Stimulated activated CD4-positive, alpha-beta T cell treated with anti-CD3 and anti-CD28 coated beads, Interleukin-2, amount 100 ng/mL, for 24 hours (primary cell): ENCODE results near the gene RBM12.

Source experiments
- DNase-seq, 2 donors: peaks; one replicate each; pipeline ENCODE4 v3.0.0-alpha.2; 2020

RBM12 gene

GRCh38 chr20:35618263-35619131 lies 46.2 kb downstream of the RBM12 start:
- no peak for DNase-seq

- DNase-seq = peak; percentile 54 to 58
Observed at GRCh38 chr20:35617397-35618262, 47.1 kb downstream of the RBM12 start.

DNA sequence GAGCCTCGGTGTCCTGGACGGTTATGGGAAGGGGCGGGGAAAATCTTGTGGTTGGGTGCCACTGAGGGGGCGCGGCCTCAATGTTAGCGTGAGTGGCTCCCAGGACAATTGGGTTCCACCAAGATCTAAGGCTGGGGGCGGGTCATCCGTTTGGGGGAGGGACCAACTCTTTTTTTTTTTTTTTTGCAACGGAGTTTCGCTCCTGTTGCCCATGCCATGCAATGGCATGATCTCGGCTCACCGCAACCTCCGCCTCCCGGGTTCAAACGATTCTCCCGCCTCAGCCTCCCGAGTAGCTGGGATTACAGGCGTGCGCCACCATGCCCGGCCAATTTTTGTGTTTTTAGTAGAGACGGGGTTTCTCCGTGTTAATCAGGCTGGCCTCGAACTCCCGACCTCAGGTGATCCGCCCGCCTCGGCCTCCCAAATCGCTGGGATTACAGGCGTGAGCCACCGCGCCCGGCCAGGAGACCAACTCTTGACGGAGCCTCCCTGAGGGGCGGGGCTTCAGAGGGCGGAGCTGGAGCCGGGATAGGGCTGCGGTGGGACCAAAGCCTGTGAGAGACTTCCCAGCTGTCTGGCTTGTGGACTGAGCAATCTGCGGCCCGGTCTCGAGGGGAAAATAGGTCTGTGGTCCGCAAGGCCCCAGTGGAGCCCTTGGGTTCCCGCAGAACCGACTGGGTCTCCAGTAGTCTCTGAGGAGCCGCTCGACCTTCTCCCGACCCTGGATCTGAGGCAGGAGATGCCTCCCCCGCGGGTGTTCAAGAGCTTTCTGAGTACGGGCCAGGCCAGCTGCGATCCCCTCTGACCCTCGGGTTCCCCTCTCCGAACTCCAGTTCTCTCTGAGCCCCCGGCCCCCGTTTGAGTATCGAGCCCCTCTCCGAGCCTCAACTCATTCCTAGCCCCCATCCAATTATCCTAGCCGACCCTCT lies 48.0 kb downstream of the RBM12 start:
- DNase-seq = peak; percentile 59 to 73

DNA sequence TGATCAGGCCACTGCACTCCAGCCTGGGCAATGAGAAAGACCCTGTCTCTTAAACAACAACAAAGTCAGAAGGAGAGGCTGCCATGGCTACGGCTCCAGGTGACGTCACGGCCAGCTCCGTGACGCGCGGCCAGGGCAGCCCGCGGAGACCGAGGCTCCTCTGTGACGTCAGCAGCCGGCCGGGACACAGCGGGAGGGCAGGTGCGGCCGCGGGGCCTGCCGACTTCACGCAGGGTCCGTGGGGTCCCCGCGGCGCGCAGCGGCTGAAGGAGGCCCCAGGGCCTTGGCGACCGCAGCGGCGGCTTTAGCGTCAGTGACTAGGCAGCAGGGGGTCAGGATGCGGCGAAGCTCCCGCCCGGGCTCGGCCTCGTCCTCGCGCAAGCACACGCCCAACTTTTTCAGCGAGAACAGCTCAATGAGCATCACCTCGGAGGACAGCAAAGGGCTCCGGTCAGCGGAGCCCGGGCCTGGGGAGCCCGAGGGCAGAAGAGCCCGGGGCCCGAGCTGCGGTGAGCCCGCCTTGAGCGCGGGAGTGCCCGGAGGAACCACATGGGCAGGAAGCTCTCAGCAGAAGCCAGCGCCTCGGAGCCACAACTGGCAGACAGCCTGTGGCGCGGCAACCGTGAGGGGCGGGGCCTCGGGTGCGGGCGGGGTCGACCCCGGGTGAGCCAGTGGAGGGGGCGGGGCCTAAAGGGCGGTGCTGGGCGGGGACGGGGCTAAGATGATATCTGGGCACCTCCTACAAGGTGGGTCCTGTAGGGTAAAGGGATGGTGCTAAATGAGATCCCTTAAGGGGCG lies 48.8 kb downstream of the RBM12 start, which contains the start of gene SPAG4:
Gene SPAG4, plus strand, starts transcription at position 163 of the 798 bp plus-strand sequence. Its CDS starts 175 bp downstream, at position 338.
- DNase-seq = peak; percentile 100

- no peak for DNase-seq
Observed at GRCh38 chr20:35611482-35611881, 53.2 kb downstream of the RBM12 start.

- no peak for DNase-seq
Observed at GRCh38 chr20:35610833-35611427, 53.8 kb downstream of the RBM12 start.

DNA sequence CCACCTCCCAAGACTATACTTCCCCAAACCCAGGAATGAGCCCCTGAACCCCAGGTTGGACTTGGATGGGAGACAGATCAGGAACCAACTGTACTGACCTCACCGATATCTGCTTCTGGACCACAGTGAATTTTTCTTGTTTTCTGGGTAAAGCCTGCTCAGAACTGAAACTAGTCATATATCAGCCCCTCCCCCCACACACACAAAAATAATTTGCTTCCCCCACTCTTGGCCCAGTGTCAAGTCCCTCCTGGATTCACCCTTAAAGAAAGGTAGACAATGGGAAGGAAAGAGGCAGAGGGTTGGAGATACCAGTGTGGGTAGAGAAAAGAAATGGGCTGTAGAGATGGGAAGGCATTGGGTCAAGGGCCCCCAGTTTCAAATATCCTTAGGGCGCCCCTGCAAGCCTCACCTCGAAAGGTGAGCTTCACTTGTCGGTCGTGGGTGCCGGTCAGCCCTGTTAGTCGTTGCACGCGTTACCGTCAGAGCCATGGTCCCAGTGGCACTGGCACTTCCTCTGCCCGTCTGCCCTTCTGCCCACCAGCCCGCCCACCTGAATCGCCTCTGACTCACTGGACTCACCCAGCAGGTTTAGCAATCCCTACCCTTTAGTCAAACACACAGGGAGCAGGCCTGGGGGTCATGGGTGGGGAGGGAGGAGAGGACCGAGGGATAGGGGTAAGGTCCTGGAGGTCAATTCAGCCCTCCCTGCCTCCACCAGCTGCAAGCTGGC lies 57.5 kb downstream of the RBM12 start:
- DNase-seq = no peak

- no peak for DNase-seq
Observed at GRCh38 chr20:35606127-35606526, 58.6 kb downstream of the RBM12 start.

DNA sequence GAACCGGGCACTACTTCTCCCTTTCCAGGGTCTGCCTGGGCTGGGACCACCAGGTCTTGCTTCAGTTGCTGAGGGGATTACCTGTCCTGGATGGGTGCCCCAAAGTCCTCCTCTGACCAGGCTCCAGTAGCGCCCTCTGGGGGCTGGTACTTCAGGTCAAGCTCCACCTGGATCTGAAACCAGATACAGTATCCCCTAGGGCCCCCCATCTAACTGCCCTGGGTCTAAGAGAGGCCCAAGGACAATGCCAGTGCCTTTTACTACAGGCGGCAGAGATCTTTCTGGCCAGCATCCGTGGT lies 60.3 kb downstream of the RBM12 start:
- no peak for DNase-seq

- DNase-seq = no peak
Observed at GRCh38 chr20:35603695-35604448, 60.8 kb downstream of the RBM12 start.

DNA sequence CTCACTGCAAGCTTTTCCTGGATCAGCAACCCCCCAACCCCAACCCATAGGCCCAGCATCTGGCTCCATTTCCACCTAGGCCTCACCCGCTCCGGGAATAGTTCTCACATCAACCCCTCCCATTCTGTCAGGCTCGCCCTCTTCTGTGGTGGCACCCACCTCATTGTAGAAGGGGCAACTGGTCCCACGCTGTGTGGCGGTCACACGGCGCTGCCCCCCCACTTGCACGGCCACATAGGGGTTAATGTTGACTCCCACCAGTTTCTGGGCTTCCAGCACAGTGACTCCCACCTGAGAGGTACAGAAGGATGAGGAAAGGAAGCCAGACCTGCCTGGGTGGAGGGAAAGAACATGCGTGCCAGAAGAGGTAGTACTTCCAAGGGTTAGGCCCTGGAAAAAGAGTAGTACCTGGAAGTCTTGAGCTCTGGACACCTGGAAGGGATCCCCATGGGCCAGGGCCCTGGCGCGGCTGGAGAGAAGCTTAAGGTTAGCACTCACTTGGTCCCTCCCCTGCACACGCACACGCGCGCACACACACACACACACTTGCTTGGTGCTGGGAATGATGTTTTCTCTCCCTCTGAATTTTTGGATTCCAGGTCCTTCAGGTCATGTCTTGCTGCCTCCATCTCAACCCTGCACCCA lies 61.7 kb downstream of the RBM12 start:
- DNase-seq = no peak

DNA sequence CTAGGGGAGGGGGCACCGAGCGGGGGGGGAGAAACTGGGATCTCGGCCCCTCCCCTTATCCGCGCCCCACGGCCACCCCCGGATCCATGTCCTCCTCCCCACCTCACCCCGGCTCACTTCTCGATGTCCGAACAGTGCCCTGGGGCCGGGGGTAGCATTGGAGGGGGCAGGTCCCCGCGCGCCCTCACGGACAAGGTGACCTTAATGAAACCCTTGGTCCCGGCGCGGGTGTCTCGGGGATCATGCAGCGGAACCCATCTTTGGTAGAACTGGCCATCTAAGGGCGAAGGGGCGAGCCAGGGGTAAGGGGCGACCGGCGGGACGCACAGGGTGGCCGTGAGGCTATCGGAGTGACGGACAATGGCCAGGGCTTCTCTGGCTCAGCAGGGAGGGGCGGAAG lies 62.7 kb downstream of the RBM12 start:
- no peak for DNase-seq

- DNase-seq = peak; percentile 76 to 82
Observed at GRCh38 chr20:35600993-35601973, 63.4 kb downstream of the RBM12 start.

GRCh38 chr20:35600176-35600992 lies 64.3 kb downstream of the RBM12 start:
- DNase-seq = no peak

DNA sequence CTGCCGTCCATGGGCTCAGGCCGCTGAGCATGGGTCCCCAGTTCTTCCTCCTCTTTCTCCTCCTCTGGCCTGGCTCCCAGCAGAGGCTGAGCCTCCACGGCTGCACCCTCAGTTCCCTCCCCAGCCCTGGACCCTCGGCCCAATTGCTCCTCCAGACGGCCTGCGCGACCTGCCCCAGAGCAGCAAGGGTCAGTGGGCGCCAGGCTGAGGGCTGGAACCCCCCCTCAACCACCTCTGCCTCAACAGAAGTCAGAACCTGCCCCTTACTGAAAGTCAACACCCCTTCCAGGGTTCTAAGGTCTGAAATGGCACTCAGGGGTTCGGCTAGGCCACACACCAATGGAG lies 65.0 kb downstream of the RBM12 start:
- no peak for DNase-seq
